H9 (cell line): ENCODE results near the gene ENPP7. TPM values are rescaled to one million over a fixed set of nuclear protein-coding genes. Genes with fewer than 3 reads are reported as not detected.

Experiments
- DNase-seq: peaks from one replicate; pipeline ENCODE4 v3.0.0-alpha.2; 2017
- H2AFZ ChIP-seq: one replicate; pipeline ENCODE4 v1.6.1; 2013; ENCODE audit warnings: mild to moderate bottlenecking, low read length, control low read depth, moderate library complexity
- H2AK5ac ChIP-seq: 2 replicates; pipeline ENCODE4 v1.6.1; 2013; ENCODE audit warnings: low read length, control low read depth, mixed read lengths; ENCODE audit not compliant: insufficient read length
- H2BK120ac ChIP-seq: one replicate; pipeline ENCODE4 v1.6.1; 2013; ENCODE audit warnings: low read depth, mild to moderate bottlenecking, low read length, control low read depth, inconsistent platforms; ENCODE audit not compliant: poor library complexity, severe bottlenecking
- H2BK12ac ChIP-seq: 2 replicates; pipeline ENCODE4 v1.6.1; 2013; ENCODE audit warnings: low read length, control low read depth, mixed read lengths, low read depth; ENCODE audit not compliant: insufficient read length
- H2BK15ac ChIP-seq: 2 replicates; pipeline ENCODE4 v1.6.1; 2013; ENCODE audit warnings: low read depth, low read length, control low read depth
- H2BK20ac ChIP-seq: one replicate; pipeline ENCODE4 v1.6.1; 2013; ENCODE audit warnings: low read depth, mild to moderate bottlenecking, low read length, control low read depth, inconsistent platforms; ENCODE audit not compliant: poor library complexity, severe bottlenecking
- H2BK5ac ChIP-seq: 2 replicates; pipeline ENCODE4 v1.6.1; 2013; ENCODE audit warnings: low read length, control low read depth, mixed read lengths; ENCODE audit not compliant: insufficient read length
- H3K14ac ChIP-seq: 2 replicates; pipeline ENCODE4 v1.6.1; 2013; ENCODE audit warnings: low read length, control low read depth; ENCODE audit not compliant: insufficient read depth
- H3K18ac ChIP-seq: 2 replicates; pipeline ENCODE4 v1.6.1; 2013; ENCODE audit warnings: low read depth, mild to moderate bottlenecking, mixed read lengths, low read length, control low read depth; ENCODE audit not compliant: insufficient read length
- H3K23ac ChIP-seq: 2 replicates; pipeline ENCODE4 v1.6.1; 2013; ENCODE audit warnings: low read length, control low read depth, mixed read lengths, low read depth; ENCODE audit not compliant: insufficient read length
- H3K23me2 ChIP-seq: 2 replicates; pipeline ENCODE4 v1.6.1; 2013; ENCODE audit warnings: low read depth, mild to moderate bottlenecking, mixed read lengths, low read length, control low read depth; ENCODE audit not compliant: insufficient read length, poor library complexity, severe bottlenecking
- H3K27ac ChIP-seq: 2 replicates; pipeline ENCODE4 v1.5.1; 2013; ENCODE audit warnings: low read length, control low read depth, mixed read lengths, low read depth; ENCODE audit not compliant: insufficient read length
- H3K27me3 ChIP-seq: 2 replicates; pipeline ENCODE4 v1.6.1; 2013; ENCODE audit warnings: low read length, control low read depth, inconsistent platforms; ENCODE audit not compliant: insufficient read depth
- H3K4ac ChIP-seq: 2 replicates; pipeline ENCODE4 v1.6.1; 2013; ENCODE audit warnings: low read depth, mild to moderate bottlenecking, control low read depth, inconsistent platforms, low read length, moderate library complexity
- H3K4me1 ChIP-seq: 2 replicates; pipeline ENCODE4 v1.6.1; 2013; ENCODE audit warnings: low read length, control low read depth, inconsistent platforms; ENCODE audit not compliant: insufficient read depth
- H3K4me2 ChIP-seq: 2 replicates; pipeline ENCODE4 v1.6.1; 2013; ENCODE audit warnings: low read length, control low read depth, mixed read lengths; ENCODE audit not compliant: insufficient read length, insufficient read depth
- H3K56ac ChIP-seq: 2 replicates; pipeline ENCODE4 v1.6.1; 2013; ENCODE audit warnings: low read depth, mild to moderate bottlenecking, mixed read lengths, low read length, control low read depth; ENCODE audit not compliant: insufficient read length
- H3K79me1 ChIP-seq: 2 replicates; pipeline ENCODE4 v1.6.1; 2013; ENCODE audit warnings: low read depth, mild to moderate bottlenecking, moderate library complexity, low read length, control low read depth, inconsistent platforms; ENCODE audit not compliant: insufficient read depth, poor library complexity, severe bottlenecking
- H3K79me2 ChIP-seq: 2 replicates; pipeline ENCODE4 v1.6.1; 2013; ENCODE audit warnings: low read length, control low read depth, inconsistent platforms; ENCODE audit not compliant: insufficient read depth
- H3K9ac ChIP-seq: 2 replicates; pipeline ENCODE4 v1.6.1; 2013; ENCODE audit warnings: low read length, control low read depth, mixed read lengths; ENCODE audit not compliant: insufficient read length; ENCODE audit errors: extremely low read depth
- H3K9me3 ChIP-seq: one replicate; pipeline ENCODE4 v1.6.1; 2013; ENCODE audit warnings: low read depth, low read length, inconsistent platforms; ENCODE audit not compliant: control insufficient read depth
- H3T11ph ChIP-seq: one replicate; pipeline ENCODE4 v1.6.1; 2013; ENCODE audit warnings: mild to moderate bottlenecking, low read length, control low read depth, inconsistent platforms
- H4K20me1 ChIP-seq: one replicate; pipeline ENCODE4 v1.6.1; 2013; ENCODE audit not compliant: control insufficient read depth, insufficient read length, insufficient read depth
- H4K5ac ChIP-seq: 2 replicates; pipeline ENCODE4 v1.6.1; 2013; ENCODE audit warnings: low read depth, mild to moderate bottlenecking, mixed read lengths, low read length, control low read depth; ENCODE audit not compliant: insufficient read length
- H4K8ac ChIP-seq: replicated peaks from 2 replicates; pipeline ENCODE4 v1.6.1; 2013; ENCODE audit warnings: low read length, control low read depth, mixed read lengths, low read depth; ENCODE audit not compliant: insufficient read length
- H4K91ac ChIP-seq: 2 replicates; pipeline ENCODE4 v1.6.1; 2013; ENCODE audit warnings: low read depth, mild to moderate bottlenecking, moderate library complexity, mixed read lengths, low read length, control low read depth; ENCODE audit not compliant: insufficient read length
- H3K27ac Mint-ChIP-seq, 3 experiments: 2 replicates in 2 of 3; 3 replicates in 1 of 3; pipeline ENCODE4 v1.8.0; 2020 to 2021; ENCODE audit warnings: mixed read lengths in 3 of 3, mild to moderate bottlenecking in 1 of 3, moderate library complexity in 1 of 3
- H3K27me3 Mint-ChIP-seq: 2 replicates; pipeline ENCODE4 v1.8.0; 2021; ENCODE audit warnings: low read depth, mild to moderate bottlenecking, moderate library complexity, mixed read lengths
- H3K36me3 Mint-ChIP-seq, 3 experiments: 2 replicates in 2 of 3; 3 replicates in 1 of 3; pipeline ENCODE4 v1.8.0; 2020 to 2021; ENCODE audit warnings: low read depth in 3 of 3, mixed read lengths in 3 of 3; ENCODE audit not compliant: insufficient read depth in 1 of 3
- H3K4me1 Mint-ChIP-seq, 2 experiments: 2 replicates each; pipeline ENCODE4 v1.8.0; 2020; ENCODE audit warnings: mixed read lengths in 2 of 2
- H3K4me3 Mint-ChIP-seq, 2 experiments: 2 replicates in 1 of 2; 3 replicates in 1 of 2; pipeline ENCODE4 v1.8.0; 2020 to 2021; ENCODE audit warnings: mild to moderate bottlenecking in 2 of 2, mixed read lengths in 2 of 2, moderate library complexity in 1 of 2
- H3K9me3 Mint-ChIP-seq, 2 experiments: 2 replicates in 1 of 2; 3 replicates in 1 of 2; pipeline ENCODE4 v1.8.0; 2020; ENCODE audit warnings: mild to moderate bottlenecking in 2 of 2, mixed read lengths in 2 of 2, moderate library complexity in 1 of 2
- CTCF ChIP-seq: fragments of 200-600 bp; sonication (generic); conservative IDR thresholded peaks from 3 replicates; pipeline ENCODE4 v1.8.0; 2021; ENCODE audit warnings: antibody characterized with exemption, mild to moderate bottlenecking
- WGBS: extraction: QIAGEN DNeasy Blood & Tissue Kit; methylation state at CpG from one replicate; pipeline ENCODE4 v1.1.7; 2013; ENCODE audit warnings: missing lambda C conversion rate, low lambda C conversion rate, mixed read lengths; ENCODE audit not compliant: insufficient read length; ENCODE audit errors: extremely low coverage; 5-methylcytosine and 5-hydroxymethylcytosine counted together
- total RNA-seq: library from RNA; stranded (reverse); gene quantifications from 2 replicates; pipeline ENCODE4 v1.2.1, GENCODE V29; 2021

The ENPP7 gene
- total RNA-seq, 1 experiment from 2014 or later, result not detected

GRCh38 chr17:79749156-79749815, 18.5 kb downstream of the ENPP7 start:
- H2AK5ac ChIP-seq, result no peak overlapping the region
- no peak overlapping the region for H3K9ac ChIP-seq
- Mint-ChIP-seq H3K4me1 (peaks cover 12 to 16% of the 10 kb centered on the region in 2 experiments), H3K9me3 (no peaks in the 10 kb centered on the region), H3K27me3 (peaks cover 83% of the 10 kb centered on the region), H3K4me3 (no peak overlapping the region), H3K27ac (no peak overlapping the region), H3K36me3 (no peaks in the 10 kb centered on the region)
- H4K20me1 ChIP-seq, result peaks cover 5% of the 10 kb centered on the region
- H3K27me3 ChIP-seq, result peaks cover 17% of the 10 kb centered on the region
- no peak overlapping the region for H3K27ac ChIP-seq
- no peaks in the 10 kb centered on the region for H3K79me2 ChIP-seq
- TF ChIP-seq CTCF, result no peak
- H3K56ac ChIP-seq, result no peak overlapping the region
- no peak overlapping the region for H2BK12ac ChIP-seq
- H3K4me2 ChIP-seq, result no peak overlapping the region
- no peak overlapping the region for H2BK20ac ChIP-seq
- no peak overlapping the region for H3K18ac ChIP-seq
- no peak overlapping the region for H3K23ac ChIP-seq
- no peak overlapping the region for H3K14ac ChIP-seq
- no peak overlapping the region for H2BK120ac ChIP-seq
- H2BK5ac ChIP-seq, result no peak overlapping the region
- no peak overlapping the region for H4K91ac ChIP-seq
- no peaks in the 10 kb centered on the region for H3K9me3 ChIP-seq
- no peak overlapping the region for H2AFZ ChIP-seq
- H4K8ac ChIP-seq, result no peak overlapping the region
- H2BK15ac ChIP-seq, result no peak overlapping the region
- no peak overlapping the region for H3K4ac ChIP-seq
- no peak for DNase-seq
- peaks cover 14% of the 10 kb centered on the region for H3K23me2 ChIP-seq
- no peak overlapping the region for H3T11ph ChIP-seq
- H3K4me1 ChIP-seq, result peaks cover 2% of the 10 kb centered on the region; the same call in 1 of the 2 replicates
- no peaks in the 10 kb centered on the region for H3K79me1 ChIP-seq
- WGBS, result no CpG with 5 or more reads among the region's 3 CpGs
- H4K5ac ChIP-seq, result no peak overlapping the region
